HG02642 (cell line): ENCODE results near the gene THAP4.

Experiments
- ATAC-seq: cut with Tn5 transposase; IDR thresholded peaks from one replicate; pipeline ENCODE4 v1.9.1; 2021; ENCODE audit warnings: mild to moderate bottlenecking; ENCODE audit not compliant: unreplicated experiment, poor library complexity

The THAP4 gene, protein sequence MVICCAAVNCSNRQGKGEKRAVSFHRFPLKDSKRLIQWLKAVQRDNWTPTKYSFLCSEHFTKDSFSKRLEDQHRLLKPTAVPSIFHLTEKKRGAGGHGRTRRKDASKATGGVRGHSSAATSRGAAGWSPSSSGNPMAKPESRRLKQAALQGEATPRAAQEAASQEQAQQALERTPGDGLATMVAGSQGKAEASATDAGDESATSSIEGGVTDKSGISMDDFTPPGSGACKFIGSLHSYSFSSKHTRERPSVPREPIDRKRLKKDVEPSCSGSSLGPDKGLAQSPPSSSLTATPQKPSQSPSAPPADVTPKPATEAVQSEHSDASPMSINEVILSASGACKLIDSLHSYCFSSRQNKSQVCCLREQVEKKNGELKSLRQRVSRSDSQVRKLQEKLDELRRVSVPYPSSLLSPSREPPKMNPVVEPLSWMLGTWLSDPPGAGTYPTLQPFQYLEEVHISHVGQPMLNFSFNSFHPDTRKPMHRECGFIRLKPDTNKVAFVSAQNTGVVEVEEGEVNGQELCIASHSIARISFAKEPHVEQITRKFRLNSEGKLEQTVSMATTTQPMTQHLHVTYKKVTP

DNA sequence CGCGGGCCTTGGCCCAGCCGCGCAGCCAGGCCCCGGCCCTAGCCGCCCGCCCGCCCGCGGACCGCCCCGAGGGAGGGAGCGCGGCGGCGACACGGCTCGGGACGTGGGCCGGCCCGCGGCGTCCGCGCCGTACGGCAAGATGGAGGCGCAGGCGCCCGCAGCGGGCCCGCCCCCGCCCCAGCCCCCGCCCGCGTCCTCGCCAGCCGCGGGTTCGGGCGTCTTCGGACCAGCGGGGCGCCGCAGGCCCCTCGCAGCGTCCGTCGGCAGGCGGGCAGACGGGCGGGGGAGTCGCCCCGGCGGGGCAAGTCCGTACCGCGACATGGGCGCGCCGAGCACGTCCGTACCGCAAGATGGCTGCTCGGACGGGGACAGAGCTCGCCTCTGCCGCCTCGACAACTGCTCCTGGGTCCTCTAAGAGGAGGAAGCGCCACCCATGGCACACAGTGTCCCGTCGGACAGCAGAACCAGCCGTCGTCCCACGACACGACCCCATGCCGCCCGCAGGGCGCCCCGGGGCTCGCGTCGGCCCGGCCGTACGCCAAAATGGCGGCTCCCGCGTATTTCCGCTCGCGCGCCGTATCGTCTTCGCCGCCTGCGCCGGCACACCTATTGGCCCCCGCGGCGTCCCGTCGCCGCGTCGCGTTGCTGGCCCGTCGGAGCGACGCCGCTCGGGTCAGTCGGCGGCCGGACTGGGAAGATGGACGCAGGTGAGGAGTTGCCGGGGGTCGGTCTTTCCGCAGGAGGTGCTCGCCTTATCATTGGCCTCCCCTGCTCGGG, at the start of gene THAP4, which contains the start of gene ATG4B:
Gene THAP4 (minus strand): TSS at position 141 of the 777 bp plus-strand sequence. CDS start 141 bp downstream, outside the sequence.
Gene ATG4B (plus strand): TSS at position 676 of the 777 bp plus-strand sequence. CDS start 22 bp downstream, at position 698.
- peak; percentile 72 for ATAC-seq

DNA sequence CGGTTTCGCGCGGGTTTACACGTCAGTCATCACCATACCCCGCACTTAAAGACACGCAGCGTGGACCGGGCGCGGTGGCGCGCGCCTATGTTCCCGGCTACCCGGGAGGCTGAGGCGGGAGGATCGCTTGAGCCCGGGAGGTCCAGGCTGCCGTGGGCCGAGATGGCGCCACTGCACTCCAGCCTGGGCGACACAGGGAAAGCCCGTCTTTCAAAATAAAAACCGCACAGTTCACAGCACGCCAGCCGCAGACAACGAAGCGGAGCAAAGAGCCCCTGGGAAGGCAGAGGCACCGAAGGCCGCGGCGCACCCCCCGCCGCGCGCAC, 49.3 kb upstream of the THAP4 start:
- peak; percentile 19 for ATAC-seq

DNA sequence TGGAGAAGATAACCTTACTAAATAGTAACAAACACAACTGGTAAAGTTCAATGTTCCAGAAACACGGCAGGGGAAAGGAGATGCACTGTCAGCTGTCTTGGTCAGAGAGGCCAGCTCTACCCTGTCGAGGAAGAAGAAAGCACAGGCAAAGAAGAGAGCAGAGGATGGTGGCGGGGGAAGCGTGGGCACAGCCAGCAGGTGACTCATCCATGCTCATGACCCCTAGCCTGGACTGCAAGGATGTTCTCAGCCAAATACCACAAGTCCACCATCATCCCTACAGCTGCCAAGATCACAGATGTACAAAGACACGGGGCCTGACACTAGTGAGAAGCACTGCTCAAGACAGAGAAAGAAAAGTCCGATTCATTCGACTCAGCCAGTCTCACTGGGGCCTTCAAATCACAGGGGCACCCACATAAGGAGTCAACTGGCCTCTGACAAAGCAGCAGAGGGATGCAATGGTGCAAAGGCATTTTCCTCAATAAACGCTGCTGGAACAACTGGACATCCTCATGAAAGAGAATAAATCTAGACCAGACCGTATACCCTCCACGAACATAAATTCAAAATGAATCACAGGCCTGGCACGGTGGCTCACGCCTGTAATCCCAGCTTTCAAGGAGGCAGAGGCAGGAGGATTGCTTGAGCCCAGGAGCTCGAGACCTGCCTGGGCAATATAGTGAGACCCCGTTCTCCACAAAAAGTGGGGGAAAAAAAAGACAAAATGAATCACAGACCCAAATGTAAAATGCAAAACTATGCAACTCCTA, 44.1 kb upstream of the THAP4 start:
- ATAC-seq = no peak

DNA sequence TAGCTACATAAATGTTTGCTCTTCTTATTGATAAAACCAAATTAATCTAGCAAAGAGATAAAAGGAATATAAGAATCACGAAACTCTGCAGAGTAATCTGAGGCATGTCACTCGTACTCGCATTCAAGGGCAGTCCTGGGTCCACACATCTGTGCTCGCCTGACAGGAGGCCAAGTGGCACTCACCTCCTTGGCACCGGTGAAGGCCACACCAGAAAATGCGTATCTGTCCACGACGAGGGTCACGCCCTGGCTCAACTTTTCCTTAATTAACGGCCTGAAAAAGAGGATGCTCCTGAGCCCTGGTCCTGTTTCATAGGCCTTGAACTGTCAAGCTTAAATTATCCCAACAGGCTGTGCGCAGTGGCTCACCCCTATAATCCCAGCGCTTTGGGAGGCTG, 43.1 kb upstream of the THAP4 start:
- ATAC-seq = no peak

DNA sequence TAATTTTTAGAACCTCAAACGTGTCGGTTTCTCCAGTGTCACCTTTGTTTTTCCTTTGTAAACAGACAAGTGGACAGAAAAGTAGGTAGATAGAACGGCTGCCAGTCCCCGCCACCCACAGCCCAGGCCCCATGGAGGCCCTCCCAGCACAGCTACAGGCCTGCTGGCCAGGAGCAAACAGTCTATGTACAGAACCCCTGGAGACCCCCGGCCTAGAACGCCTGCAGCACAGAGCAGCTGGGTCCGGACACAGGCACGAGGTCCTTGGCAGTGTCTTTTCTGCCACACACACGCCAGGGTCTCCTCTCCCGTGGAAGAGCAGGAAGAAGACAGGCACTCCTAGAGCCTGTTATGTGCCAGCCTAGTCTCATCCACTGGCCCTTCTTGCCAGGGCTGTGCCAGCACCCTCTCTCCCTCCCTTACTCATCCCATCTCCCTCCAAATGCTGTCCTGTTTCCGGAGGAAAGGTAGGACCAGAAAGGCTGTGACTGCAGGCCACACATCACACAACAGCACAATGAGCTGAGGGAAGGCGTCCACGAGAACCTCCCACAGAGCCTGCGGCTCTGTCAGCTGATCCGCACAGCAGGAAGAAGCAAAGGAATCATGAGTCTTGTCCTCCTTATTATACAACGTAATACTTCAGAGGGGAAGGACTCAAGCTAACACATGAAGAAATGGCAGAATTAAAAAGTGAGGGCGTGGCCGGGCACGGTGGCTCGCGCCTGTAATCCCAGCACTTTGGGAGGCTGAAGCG, 42.0 kb upstream of the THAP4 start:
- ATAC-seq = no peak

DNA sequence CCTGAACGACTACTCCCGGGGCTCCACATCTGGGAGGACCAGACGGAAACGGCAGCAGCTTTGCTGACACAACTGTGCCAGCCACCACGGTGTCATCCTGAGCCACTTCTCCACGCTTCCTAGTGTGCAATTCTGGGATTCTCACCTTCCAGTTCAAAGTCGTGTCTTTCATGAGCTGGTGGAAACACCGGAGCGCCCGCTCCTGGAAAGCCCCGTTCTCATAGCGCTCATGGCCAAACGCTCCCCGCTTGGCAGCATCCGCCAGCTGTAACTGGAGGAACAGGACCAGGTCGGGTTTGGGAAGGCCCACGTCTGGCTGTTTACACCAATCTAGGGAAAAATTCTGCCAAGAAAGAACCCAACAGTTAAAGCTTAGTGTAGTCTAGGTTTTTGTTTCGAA, 41.3 kb upstream of the THAP4 start:
- no peak for ATAC-seq

DNA sequence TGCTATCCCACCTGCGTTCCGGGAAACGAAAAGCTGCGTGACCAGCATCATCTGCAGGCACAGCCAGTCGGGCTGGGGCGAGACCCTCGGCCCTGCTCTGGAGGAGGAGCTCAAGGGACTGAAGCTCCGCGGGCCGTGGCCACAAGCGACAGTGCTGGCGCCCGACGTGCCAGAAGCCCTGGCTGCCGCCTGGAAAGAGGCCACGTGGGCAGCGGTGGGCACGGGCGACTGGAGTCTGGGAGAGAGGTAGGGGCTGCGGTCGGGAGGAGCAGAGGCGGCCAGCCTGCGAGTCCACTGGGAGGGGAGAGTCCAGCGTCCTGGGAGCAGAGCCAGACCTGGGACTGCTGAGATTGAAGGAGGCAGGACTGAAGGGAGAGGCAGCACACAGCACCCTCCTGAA, 40.4 kb upstream of the THAP4 start:
- ATAC-seq = no peak

DNA sequence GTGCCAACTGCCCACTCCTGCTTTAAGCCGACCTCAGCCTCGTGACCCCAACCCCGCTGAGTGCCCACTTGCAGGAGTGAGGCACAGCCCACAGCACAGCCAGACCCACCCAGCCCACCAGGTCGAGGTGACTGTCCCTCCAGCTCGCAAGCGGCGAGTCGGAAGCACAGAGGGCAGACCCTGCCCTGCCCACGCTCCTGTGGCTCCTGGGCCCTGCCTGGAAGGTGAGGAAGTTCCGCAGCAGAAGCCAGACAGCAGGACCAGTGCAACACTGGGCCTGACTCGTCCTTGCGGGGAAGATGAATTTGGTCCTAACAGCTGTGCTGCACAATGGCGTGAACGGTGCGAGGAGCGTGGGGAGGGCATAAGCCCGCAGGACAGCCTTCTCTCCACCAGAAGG, 39.7 kb upstream of the THAP4 start:
- no peak for ATAC-seq

DNA sequence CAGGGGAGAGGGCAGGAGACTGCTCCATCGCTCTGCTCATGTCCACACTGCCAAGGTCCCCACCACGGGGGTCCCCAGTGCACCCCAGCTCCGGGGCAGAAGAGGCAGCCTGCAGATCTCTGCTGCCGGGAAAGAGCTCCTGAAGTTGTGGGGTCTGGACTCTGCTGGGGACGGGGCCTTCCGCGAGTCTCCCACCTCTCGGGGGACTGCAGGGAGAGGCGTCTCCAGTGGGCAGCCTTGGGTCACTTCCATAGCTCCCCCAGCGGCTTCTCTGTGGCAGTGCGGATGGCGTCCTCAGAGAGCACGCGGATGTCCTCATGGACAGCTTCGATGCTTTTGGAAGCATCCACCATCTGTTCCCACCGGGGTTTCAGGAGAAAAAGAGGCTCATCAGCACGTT, 38.9 kb upstream of the THAP4 start:
- ATAC-seq = no peak

DNA sequence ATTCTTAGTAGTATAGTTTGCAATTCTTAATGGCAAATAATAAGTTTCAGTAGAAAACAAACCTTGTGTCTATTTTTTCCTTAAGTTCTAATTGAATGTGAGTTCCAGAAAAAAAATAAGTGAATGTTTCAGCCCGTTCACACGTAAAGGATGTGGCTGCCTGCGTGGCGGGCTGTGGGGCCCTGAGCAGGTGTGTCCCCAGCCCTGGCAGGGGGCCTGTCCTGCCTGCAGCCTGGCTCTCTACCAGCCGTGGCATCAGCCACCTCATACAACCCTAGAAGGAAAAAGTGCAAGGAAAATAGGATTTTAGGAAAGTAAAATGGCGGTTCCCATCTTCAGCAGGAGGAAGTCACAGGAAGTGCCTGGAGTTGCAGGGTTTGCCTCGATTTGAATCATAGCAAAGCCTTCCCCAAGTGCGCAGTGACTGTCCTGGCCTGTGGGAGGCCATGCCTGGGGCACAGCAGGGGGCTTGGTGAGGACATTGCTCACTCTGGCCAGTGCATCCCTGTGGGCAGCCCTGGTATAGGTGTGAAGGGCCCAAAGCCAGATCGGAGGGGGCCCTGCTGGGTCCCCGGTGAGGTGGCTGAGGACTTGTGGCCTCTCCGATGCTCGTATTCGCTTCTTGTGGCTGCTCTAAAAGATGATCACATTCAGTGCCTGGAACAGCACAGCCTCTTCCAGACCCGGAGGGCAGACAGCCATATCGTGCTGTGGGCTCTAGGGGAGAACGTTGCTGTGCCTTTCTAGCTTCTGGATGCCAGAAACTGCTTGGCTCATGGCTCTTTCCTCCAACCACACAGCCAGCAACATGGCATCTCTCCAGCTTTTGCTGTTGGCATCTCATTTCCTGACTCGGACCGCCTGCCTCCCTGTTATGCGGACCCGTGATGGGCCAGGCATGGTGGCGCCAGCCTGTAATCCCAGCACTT, 37.1 kb upstream of the THAP4 start:
- no peak for ATAC-seq

DNA sequence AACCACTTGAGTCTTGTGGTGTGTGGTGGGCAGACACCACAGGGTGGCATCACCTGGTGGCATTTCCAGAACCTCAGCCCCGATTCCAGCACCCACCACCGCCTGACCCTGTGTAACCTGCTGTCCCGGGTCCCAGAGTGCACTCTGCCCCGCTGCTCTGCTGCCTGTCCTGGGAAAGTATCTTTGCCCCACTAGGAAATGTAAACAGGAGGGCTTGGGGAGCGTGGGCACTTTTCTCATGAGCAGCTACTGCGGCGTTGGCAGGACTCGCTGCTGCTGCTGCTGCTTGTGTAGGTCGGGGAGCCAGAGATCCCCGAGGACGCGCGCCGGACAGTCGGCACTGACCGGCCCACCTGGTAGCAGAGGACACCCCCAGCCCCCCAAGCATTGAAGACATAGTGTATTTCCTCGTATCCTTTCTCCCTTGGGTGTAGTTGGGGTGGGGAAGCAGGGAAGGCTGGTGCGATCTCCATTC, 36.3 kb upstream of the THAP4 start:
- no peak for ATAC-seq

DNA sequence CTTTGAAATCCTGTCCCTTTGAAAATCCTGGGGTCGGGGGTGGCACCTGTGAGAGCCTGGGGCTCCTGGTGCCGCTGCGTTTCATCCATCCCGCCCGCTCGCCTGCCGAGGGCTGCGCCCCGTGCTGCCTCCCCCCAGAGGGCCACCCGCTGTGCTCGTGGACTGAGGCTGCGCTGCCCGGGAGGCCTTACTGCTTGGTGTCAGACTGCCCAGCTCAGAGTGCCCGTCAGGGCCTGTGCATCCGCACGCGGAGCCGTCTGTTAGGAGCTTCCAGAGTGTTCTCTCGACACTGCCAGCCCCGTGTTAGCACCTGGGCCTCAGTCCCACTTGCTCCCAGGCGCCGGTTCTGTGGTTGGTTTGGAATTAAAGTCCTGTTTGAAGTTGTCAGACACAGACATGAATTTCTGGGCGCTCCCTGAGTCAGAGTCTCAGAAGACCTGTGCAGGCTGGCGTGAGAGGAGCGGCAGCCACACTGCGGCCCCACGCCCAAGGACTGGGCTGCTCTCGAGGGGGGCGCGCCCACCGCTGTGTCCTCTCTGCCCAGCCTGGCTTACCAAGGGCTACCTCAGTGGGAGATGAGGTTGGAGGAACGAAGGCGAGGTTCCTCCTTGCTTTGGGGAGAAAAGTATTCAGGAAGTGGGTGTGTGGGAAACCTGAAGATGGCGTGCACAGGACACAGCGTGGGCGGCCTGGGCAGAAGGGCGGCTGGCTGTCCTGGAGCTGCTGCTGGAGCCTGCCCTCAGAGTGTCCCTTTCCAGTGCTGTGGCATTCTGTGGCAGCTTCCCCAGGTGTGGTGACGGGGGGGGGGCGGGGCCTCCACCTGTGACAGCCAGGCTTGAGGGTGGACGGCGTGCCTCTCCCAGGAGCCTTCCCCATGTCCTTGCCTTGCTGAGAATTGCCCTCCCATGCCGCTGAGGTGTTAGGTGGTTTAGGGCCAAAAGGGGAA, 35.6 kb upstream of the THAP4 start:
- ATAC-seq = no peak

DNA sequence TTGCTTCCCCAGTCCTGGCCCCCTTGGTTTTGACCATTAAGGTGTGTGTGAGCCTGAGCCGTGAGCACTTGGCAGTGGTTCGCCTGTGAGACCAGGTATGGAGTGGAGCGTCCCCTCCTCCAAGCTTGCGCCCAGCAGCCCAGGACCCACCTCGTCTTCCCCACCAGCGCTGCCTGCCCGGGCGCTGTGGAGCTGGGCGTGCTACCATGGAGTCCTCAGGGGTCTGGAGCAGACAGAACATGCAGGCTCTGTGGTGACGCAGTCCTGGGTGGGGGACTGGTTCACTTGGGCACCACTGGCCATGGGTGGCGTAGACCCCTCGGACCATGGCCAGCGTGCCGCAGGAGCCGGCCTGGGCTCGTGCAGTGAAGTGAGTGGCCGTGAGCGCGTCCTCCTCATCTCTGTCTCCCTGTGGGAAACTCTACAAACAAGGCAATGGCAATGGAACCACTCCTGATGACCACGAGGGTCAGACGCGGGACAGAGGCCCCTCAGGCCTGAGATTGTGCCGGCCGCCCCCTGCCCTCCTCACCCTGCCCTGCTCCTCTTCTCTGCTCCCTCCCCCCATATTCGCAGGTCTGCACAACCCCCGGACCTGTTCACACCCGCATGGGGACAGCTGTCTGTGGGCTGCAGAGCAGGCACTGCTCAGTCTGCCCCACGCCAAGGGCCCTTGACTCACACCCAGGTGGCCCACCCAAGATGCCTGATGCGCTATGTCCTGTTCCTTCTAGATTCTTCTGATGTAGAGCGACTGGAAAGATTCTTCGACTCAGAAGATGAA, 34.7 kb upstream of the THAP4 start:
- no peak for ATAC-seq

DNA sequence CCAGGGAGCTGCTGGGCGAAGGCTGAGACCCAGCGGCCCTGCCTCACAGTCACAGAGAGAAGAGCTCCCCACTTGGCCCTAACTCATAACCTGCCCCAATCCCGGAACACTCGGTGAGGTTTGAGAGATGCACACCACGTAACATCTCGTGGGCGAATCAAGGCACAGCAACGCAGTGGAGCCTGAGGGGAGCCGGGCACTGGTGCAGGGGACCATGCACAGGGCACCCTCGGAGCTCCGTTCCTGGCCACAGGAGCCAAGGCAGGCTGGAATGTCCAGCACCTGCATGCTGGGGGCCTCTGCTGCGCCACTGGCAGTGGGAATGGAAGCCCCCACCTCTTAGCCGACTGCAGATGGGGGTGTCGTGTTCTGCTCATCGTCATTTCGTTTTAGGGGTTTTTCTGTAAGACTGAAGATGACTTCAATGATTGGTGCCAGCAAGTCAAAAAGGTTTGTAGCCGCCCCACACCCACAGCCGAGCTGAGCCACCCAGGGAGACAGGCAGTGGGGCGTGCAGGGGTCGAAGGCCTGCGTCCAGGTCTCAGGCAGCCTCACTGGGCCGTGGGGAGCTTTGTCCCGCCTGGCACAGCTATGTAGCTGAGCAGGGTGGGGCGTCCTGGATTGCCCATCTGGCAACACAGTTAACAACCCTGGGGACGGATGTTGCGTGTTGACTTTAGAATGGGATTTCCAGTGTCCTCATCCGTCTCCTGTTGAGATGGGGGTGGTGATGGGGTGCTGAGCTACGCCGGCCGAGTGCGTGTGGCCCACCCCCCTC, 33.6 kb upstream of the THAP4 start:
- ATAC-seq = no peak

DNA sequence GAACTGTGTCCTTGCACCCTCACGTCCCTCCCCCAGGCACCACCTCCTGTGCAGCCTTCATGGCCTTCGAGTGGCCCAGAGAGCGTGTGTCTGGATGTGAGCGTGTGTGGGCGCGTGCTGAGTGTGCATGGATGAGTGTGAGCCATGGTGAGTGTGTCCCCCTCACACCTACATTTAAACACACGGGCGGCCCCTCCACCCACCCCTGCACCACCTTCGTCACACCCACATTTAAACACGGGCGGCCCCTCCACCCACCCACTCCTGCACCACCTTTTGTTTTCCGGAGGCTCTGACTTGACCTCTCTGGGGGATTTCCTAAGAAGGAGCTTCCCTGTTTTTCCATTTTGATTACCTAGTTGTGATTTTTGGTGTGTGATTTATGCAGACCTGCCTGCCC, 31.9 kb upstream of the THAP4 start:
- no peak for ATAC-seq

DNA sequence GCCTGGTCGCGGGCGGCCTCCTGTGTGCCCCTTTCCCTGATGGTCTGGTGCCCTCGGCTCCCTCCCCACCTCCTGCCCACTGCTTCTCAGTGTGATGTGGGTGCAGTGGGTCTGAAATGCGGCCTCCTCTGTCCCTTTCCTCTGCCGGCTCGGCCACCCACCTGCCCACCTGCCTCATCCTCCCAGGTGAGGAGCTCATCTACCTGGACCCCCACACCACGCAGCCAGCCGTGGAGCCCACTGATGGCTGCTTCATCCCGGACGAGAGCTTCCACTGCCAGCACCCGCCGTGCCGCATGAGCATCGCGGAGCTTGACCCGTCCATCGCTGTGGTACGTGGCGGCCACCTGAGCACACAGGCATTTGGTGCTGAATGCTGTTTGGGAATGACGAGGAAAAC, 31.4 kb upstream of the THAP4 start:
- no peak for ATAC-seq
